Measurements from ENCODE around the gene DEFB121.

DEFB121 gene

GRCh38 chr20:31363295-31363694 lies 42.7 kb downstream of the DEFB121 start:
- no peak for DNase-seq (ENCODE audit: low read depth in 3 of 3)

- no peak for DNase-seq (ENCODE audit: low read depth in 3 of 3)
These were observed 50.0 kb downstream of the DEFB121 start for GRCh38 chr20:31355981-31356380.
